OCI-LY1 (cell line): ENCODE data around the gene KCTD8.

Experiments used
- H2AFZ ChIP-seq: fragments of 200-600 bp; sonication (generic), shearing (Covaris generic); 2 replicates; pipeline ENCODE4 v1.6.0; 2014; ENCODE audit warnings: antibody characterized with exemption, mild to moderate bottlenecking, low read length
- H3F3A ChIP-seq: fragments of 200-600 bp; sonication (generic), shearing (Covaris generic); 2 replicates; pipeline ENCODE4 v1.6.0; 2014; ENCODE audit warnings: mild to moderate bottlenecking, antibody characterized with exemption, low read length, moderate library complexity; ENCODE audit not compliant: insufficient read depth
- H3K27ac ChIP-seq: fragments of 200-600 bp; sonication (generic); 2 replicates; pipeline ENCODE4 v1.5.1; 2014; ENCODE audit warnings: low read length, mixed run types, mild to moderate bottlenecking, low read depth; ENCODE audit not compliant: poor library complexity, severe bottlenecking
- H3K27me3 ChIP-seq: fragments of 200-600 bp; sonication (generic); 2 replicates; pipeline ENCODE4 v1.6.0; 2014; ENCODE audit warnings: antibody characterized with exemption, mild to moderate bottlenecking, low read length, moderate library complexity; ENCODE audit not compliant: insufficient read depth
- H3K36me3 ChIP-seq: fragments of 200-600 bp; sonication (generic); 2 replicates; pipeline ENCODE4 v1.6.1; 2014; ENCODE audit warnings: mild to moderate bottlenecking, antibody characterized with exemption, low read length, moderate library complexity, mixed read lengths; ENCODE audit not compliant: insufficient read depth
- H3K4me1 ChIP-seq: fragments of 200-600 bp; sonication (generic); 2 replicates; pipeline ENCODE4 v1.5.1; 2014; ENCODE audit warnings: mild to moderate bottlenecking, low read length, moderate library complexity; ENCODE audit not compliant: insufficient read depth, severe bottlenecking
- H3K4me2 ChIP-seq: fragments of 200-600 bp; sonication (generic), shearing (Covaris generic); 2 replicates; pipeline ENCODE4 v1.6.1; 2014; ENCODE audit warnings: low read length
- H3K4me3 ChIP-seq: fragments of 200-600 bp; sonication (generic); 2 replicates; pipeline ENCODE4 v1.5.1; 2014; ENCODE audit warnings: low read length, low read depth, mild to moderate bottlenecking, mixed read lengths; ENCODE audit not compliant: poor library complexity, severe bottlenecking
- H3K79me2 ChIP-seq: fragments of 200-600 bp; shearing (Covaris generic); 2 replicates; pipeline ENCODE4 v1.6.1; 2016; ENCODE audit warnings: mixed run types, low read length, mixed read lengths; ENCODE audit not compliant: insufficient read depth
- H3K9ac ChIP-seq: fragments of 200-600 bp; sonication (generic), shearing (Covaris generic); 2 replicates; pipeline ENCODE4 v1.6.1; 2014; ENCODE audit warnings: mild to moderate bottlenecking, low read length, mixed read lengths
- H3K9me2 ChIP-seq: fragments of 200-600 bp; sonication (generic), shearing (Covaris generic); 2 replicates; pipeline ENCODE4 v1.6.1; 2014; ENCODE audit warnings: low read depth, mild to moderate bottlenecking, low read length, mixed read lengths
- H3K9me3 ChIP-seq: fragments of 200-600 bp; shearing (Covaris generic); 2 replicates; pipeline ENCODE4 v1.6.1; 2014; ENCODE audit warnings: low read length, mixed read lengths
- H4K20me1 ChIP-seq: fragments of 200-600 bp; sonication (generic), shearing (Covaris generic); 2 replicates; pipeline ENCODE4 v1.6.0; 2016; ENCODE audit warnings: mild to moderate bottlenecking, low read length; ENCODE audit not compliant: insufficient read depth
- EZH2 ChIP-seq: fragments of 200-600 bp; sonication (generic), shearing (Covaris generic); IDR thresholded peaks from 2 replicates; pipeline ENCODE4 v1.8.0; 2017; ENCODE audit warnings: borderline replicate concordance, mixed run types, mild to moderate bottlenecking, antibody characterized with exemption, low read length, moderate library complexity, mixed read lengths
- TF ChIP-seq, protein P1 (sequence below): fragments of 200-600 bp; sonication (generic), shearing (Covaris generic); IDR thresholded peaks from 2 replicates; pipeline ENCODE4 v1.5.1; 2017; ENCODE audit warnings: mild to moderate bottlenecking, antibody characterized with exemption, low read length, moderate library complexity, mixed read lengths

The KCTD8 gene

DNA sequence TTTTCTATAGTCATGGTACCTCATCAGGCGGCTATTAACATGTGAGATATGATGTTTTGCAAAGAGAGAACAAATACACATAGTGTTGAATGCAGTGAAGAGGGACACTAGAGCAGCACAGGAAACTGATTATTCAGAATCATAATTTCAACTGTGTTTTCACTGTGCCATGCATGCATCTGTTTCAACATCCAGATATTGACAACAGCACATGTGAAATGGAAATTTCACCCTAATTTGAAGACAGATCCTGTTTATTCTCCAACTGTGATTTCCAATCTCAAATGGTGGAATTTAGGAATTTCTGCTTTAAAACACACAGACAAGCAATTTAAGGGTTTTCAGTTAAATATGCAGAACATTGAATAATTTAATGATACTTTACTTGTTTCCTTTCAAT lies 288.6 kb downstream of the KCTD8 start:
- H3K4me1 ChIP-seq = no peaks in the 10 kb centered on the region
- no peaks in the 10 kb centered on the region for H4K20me1 ChIP-seq
- no peaks in the 10 kb centered on the region for H3K79me2 ChIP-seq
- H3K4me3 ChIP-seq = no peak overlapping the region
- H3K9me2 ChIP-seq = no peaks in the 10 kb centered on the region
- no peak for TF ChIP-seq EZH2
- TF ChIP-seq, protein P1, sequence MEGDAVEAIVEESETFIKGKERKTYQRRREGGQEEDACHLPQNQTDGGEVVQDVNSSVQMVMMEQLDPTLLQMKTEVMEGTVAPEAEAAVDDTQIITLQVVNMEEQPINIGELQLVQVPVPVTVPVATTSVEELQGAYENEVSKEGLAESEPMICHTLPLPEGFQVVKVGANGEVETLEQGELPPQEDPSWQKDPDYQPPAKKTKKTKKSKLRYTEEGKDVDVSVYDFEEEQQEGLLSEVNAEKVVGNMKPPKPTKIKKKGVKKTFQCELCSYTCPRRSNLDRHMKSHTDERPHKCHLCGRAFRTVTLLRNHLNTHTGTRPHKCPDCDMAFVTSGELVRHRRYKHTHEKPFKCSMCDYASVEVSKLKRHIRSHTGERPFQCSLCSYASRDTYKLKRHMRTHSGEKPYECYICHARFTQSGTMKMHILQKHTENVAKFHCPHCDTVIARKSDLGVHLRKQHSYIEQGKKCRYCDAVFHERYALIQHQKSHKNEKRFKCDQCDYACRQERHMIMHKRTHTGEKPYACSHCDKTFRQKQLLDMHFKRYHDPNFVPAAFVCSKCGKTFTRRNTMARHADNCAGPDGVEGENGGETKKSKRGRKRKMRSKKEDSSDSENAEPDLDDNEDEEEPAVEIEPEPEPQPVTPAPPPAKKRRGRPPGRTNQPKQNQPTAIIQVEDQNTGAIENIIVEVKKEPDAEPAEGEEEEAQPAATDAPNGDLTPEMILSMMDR = no peak
- H3K36me3 ChIP-seq = no peaks in the 10 kb centered on the region
- H3K27ac ChIP-seq = no peak overlapping the region
- H3F3A ChIP-seq = no peaks in the 10 kb centered on the region
- no peaks in the 10 kb centered on the region for H3K27me3 ChIP-seq
- no peak overlapping the region for H3K4me2 ChIP-seq
- no peak overlapping the region for H3K9ac ChIP-seq
- no peaks in the 10 kb centered on the region for H3K9me3 ChIP-seq
- H2AFZ ChIP-seq = no peak overlapping the region

GRCh38 chr4:44157611-44158277 lies 290.9 kb downstream of the KCTD8 start:
- no peaks in the 10 kb centered on the region for H3F3A ChIP-seq
- H3K27ac ChIP-seq = no peak overlapping the region
- H4K20me1 ChIP-seq = no peaks in the 10 kb centered on the region
- H3K9me2 ChIP-seq = no peaks in the 10 kb centered on the region
- H2AFZ ChIP-seq = no peak overlapping the region
- H3K4me1 ChIP-seq = no peaks in the 10 kb centered on the region
- no peaks in the 10 kb centered on the region for H3K27me3 ChIP-seq
- H3K79me2 ChIP-seq = no peaks in the 10 kb centered on the region
- TF ChIP-seq, protein P1 = no peak
- no peak for TF ChIP-seq EZH2
- H3K9ac ChIP-seq = no peak overlapping the region
- H3K36me3 ChIP-seq = no peaks in the 10 kb centered on the region
- H3K9me3 ChIP-seq = no peaks in the 10 kb centered on the region
- H3K4me2 ChIP-seq = no peak overlapping the region
- H3K4me3 ChIP-seq = no peak overlapping the region

- Histone ChIP-seq H3K36me3 (no peaks in the 10 kb centered on the region), H3K4me3 (no peak overlapping the region), H3K27ac (no peak overlapping the region), H2AFZ (no peak overlapping the region), H4K20me1 (no peaks in the 10 kb centered on the region), H3K27me3 (no peaks in the 10 kb centered on the region), H3K4me2 (no peak overlapping the region), H3K9me3 (no peaks in the 10 kb centered on the region), H3K9ac (no peak overlapping the region), H3K9me2 (no peaks in the 10 kb centered on the region), H3F3A (no peaks in the 10 kb centered on the region), H3K79me2 (no peaks in the 10 kb centered on the region), H3K4me1 (no peaks in the 10 kb centered on the region)
- TF ChIP-seq, protein P1 = no peak
- TF ChIP-seq EZH2 = no peak
Observed at GRCh38 chr4:44150091-44150576, 298.5 kb downstream of the KCTD8 start.
